HG03354 (cell line): ENCODE results near the gene PLAU.
"Not testable (repeated sequence)": the region's sequence is repeated elsewhere in the genome, so short reads cannot be mapped to it uniquely, and the experiment has no call there.

Source experiments
- ATAC-seq: cut with Tn5 transposase; IDR thresholded peaks from one replicate; pipeline ENCODE4 v1.9.1; 2021; ENCODE audit warnings: mild to moderate bottlenecking; ENCODE audit not compliant: unreplicated experiment, poor library complexity, severe bottlenecking

PLAU gene

DNA sequence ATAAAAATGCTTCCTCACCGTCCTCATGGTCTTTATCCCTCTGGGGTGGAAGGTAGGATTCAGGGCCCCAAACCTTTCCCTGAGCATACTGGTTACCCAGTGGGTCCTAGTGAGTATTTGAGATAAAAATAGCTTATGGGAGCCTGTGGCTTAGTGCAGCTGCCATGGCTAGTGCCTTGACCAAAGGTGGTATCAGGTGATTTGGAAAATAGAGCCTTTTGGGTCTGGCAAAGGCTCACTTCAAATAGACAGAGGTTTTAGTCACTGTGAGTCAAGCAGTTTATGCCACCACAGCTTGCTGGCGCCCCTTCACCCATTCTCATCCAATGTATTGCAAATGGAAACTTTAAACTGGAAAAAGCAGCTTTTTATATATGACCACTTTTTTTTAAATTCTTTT, 30.4 kb downstream of the PLAU start:
- ATAC-seq, result no peak

DNA sequence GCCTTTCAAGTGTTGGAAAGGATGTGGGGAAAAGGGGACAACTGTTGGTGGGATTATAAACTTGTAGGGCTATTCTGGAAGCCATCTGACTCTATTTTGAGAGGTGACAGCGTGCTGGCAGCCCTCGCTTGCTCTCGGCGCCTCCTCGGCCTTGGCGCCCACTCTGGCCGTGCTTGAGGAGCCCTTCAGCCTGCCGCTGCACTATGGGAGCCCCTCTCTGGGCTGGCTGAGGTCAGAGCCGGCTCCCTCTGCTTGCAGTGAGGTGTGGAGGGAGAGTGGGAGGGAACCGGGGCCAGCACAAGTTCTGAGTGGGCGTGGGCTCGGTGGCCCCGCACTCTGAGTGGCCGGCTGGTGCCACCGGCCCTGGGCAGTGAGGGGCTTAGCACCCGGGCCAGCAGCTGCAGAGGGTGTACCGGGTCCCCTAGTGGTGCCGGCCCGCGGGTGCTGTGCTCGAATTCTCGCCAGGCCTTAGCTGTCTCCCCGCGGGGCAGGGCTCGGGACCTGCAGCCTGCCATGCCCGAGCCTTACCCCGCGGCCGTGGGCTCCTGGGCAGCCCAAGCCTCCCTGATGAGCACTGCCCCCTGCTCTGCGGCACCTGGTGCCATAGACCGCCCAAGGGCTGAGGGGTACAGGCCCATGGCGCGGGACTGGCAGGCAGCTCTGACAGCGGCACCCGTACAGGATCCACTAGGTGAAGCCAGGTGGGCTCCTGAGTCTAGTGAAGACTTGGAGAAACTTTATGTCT, 33.6 kb downstream of the PLAU start:
- no peak for ATAC-seq

DNA sequence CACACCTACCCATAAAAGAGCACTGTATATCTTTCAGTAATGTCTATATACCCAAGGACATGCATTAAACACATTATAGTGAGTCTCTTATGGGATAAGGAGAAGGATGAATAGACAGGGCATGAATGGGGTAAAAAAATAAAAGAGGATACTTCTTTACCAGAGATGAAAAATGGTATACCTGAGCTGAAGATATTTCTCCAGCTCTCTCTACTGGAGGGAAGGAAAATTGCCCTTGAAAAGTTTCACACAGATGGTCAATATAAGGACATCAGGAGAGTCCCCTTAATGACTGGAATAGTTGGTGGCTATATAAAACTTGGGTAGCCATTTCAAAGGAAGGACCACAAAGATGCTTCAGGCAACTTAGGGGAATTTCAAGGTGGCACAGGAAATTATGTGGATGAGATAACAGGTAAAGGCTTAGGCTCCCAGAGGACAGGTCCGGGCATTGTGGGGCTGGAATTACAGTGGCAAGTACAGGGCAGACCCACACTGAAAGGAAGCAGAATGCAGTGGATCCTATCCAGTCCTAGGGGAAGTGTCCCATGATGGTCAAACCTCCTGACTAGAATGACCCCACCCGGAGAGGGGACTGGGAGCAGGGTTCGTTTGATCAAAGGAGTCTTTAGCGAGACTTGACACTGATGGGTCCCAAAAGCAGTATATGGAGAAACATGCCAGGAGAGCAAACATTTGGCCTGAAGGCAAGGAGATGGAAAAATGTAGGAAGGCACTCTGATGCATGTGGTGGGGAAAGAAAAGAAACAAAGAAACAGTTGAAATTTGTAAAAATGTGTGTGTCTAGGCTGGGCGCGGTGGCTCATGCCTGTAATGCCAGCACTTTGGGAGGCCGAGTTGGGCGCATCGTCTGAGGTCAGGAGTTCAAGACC, 35.6 kb downstream of the PLAU start:
- no peak for ATAC-seq

DNA sequence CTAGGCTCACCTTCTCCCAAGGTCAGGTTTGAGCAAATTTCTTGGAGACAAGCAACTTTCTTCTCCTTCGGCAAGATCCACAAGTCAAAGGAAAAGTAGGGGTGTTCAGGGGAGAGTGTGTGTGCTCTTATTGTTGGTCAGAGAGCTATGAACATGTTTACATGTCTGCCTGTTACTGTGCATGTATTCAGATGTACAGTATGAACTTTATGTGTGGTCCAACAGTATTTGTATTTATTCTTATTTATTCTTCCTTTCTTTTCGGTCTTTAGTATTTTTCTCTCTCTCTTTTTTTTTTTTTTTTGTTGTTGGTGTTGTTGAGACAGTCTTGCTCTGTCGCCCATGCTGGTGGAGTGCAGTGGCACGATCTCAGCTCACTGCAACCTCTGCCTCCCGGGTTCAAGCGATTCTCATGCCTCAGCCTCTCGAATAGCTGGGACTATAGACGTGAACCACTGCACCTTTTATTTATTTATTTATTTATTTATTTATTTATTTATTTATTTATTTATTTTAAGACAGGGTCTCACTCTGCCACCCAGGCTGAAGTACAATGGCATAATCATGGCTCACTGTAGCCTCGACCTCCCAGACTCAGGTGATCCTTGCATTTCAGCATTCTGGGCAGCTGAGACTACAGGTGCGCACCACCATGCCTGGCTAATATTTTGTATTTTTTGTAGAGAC, 38.2 kb downstream of the PLAU start:
- ATAC-seq, result no peak

DNA sequence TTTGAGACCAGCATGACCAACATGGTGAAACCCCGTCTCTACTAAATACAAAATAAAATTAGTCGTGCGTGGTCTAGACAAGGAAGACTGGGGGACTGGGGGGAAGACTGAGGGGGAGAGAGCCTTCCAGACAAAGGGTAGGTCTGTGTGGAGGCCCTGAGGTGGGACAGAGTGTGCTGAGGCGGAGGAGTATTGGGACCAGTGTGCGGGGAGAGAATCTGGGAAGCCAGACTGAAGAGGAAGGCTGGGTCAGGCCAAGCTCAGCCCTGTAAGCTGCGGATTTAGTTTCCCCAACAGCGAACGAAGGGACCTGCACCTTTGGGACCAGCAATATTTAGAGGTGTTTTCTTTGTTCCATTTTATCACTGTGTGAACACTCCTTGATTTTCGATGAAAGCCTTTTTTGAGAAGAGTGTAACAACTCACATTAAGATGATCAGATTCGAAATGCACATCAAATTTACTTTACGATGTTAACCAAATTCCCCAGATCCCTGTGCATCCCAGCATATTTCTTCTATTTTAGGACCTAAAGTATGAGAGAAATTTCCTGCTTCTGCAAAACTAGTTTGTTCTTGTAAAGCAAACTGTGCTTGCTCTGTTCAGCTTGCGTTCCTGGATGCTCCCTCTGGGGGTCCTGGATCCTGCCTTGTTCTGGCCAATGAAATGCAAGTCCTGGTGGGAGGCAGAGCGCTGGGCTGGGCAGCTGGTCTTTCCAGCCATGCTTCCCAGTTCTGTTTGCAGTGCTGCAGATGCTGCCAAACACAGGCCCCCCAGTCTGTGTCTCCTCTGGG, 39.4 kb downstream of the PLAU start:
- ATAC-seq, result no peak

DNA sequence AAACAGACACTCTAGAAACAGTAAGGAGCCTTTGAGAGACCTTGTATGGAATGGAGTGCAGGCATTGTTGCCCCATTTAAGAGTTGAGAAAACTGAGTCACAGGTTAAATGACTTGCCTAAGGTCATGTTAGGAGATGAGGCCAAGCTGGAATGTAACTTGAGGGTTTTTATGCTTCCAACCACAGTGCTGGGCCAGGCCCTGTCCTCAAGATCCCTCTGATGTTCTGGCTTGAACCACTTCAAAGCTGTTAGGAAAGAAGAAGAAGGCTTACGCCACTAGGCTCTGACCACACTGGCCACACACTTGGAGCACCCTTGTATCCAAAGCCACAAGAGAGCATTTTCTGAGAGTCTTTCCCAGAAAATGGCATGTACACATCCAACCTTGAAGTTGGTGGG, 42.7 kb downstream of the PLAU start:
- no peak for ATAC-seq

DNA sequence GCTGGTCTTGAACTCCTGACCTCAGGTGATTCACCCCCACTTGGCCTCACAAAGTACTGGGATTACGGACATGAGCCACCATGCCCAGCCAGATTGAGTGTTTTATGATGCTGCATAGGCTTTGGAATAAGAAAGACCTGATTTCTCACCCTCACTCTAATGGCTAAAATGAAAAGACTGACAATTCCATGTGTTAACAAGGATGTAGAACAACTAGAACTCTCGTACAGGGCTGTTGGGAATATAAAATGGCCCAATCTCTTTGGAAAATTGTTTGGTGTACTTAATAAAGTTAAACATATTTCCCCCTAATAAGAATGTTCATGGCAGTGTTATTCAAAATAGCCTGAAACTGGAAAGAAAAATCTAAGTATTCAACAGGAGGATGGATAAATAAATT, 43.8 kb downstream of the PLAU start:
- no peak for ATAC-seq

DNA sequence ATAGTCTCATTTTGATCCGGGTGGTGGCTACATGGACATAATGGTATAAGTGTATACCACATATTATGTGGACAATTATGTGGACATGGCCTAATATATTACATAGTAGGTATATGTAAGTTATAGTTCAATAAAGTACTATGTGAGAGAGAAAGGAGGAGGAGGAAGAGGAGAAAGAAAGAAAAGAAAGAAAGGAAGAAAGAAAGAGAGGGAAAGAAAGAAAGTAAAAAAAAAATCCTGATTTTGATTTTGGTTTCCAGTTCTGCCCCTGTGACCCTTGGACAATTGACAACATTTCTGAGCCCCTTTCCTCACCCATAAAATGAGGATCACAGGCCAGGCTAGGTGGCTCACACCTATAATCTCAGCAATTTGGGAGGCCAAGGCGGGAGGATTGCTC, 44.8 kb downstream of the PLAU start:
- no peak for ATAC-seq

DNA sequence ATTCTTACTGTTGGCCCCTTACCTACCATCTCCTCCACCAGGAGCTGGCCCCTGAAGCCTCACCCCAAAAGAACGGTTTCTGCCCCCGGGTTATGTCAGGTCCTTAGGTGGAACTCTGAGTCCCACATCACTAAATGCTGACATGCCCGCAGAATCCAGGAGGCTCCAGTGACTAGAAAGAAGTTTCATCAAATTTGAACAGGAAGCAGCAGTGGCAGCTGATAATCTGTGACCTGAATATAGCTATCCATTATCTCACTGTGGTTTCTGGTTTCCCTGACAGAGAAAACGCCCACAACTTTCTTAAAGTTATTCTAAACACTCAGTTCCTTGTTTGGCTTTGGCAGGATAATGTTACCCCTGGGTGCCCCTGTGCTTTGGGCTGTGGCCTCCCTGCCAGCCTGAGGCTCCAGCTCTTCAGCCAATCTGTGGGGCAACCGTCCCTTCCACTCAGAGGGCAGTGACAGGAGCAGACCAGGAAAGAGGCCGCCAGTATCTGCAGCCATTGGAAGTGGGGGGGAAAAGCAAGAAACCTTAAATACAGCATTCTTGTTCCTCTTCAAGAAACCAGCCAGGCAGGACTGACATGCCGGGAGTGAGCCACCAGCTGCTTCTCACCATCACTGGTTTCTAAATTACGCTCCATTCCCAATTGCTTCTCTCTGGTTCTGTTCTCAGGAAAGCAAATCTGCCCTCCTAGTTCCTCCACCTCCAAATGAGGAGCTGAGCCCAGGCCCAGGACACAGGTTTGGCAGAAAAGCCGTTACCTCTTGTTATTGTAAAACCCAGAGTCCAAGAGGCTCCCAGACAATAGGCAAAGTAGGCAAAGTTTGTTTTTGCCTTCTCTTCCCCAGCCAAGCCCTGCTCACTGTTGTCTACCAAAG, 45.8 kb downstream of the PLAU start:
- peak; percentile 60 for ATAC-seq

DNA sequence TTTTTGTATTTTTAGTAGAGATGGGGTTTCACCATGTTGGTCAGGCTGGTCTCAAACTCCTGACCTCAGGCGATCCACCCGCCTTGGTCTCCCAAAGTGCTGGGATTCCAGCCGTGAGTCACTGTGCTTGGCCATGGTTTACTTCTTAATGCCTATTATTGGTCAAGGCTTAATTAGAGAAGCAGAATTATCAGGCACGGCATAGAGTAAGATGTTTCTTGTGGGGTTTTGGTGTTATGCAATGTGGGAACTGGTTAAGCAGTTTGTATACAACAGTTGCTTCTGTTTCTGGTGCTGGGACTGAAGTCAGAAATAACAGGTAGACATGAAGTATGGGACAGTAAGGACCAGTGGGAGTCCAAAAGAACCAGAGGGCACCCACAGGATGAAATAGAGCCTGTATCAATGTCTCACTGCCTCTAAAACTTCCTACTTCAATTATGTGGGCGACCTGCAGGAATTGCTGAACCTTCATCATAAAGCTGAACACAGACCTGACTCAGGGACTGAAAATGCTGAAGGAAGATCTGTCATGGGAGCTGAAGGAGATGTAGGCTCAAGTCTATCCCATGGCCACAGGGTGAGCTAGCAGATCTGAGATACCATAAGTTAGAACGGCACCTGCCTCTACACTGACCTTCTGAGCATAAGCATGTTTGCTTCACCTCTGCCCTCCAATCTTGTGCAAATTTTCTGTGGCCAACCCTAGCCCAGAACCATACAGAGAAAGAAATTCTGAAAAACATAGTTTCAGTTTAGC, 48.7 kb downstream of the PLAU start:
- ATAC-seq, result peak; percentile 42

DNA sequence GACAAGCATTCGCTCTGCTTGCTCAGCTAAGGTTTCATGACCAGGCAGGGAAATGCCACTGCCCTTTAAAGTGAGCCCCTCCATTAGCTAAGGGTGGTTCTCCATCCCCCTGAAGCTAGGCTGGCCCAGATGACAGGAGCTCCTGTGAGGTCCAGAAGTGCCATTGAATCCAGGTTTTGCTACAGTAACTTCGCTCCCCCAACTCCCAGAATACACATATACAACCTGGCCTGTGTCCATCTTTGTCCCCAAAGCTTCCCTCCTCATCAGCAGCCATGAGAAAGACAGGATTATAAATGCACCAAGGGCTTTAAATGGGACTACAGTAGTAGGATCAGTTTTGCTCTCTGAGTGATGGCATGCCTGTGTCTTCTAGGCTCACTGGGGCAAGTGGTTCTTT, 51.5 kb downstream of the PLAU start:
- no peak for ATAC-seq

DNA sequence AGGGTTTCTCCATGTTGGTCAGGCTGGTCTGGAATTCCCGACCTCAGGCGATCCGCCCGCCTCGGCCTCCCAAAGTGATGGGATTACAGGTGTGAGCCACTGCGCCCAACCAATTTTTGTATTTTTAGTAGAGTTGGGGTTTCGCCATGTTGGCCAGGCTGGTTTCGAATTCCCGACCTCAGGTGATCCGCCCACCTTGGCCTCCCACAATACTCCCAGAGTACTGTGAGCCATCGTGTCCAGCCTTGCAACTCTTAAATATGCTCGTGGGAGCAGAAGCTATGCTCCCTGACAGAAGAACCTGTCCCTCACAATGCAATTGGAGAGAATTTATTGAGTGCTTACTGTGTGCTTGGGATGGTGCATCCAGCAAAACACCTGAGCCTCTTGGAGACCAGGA, 52.6 kb downstream of the PLAU start:
- ATAC-seq, result not testable (repeated sequence)

DNA sequence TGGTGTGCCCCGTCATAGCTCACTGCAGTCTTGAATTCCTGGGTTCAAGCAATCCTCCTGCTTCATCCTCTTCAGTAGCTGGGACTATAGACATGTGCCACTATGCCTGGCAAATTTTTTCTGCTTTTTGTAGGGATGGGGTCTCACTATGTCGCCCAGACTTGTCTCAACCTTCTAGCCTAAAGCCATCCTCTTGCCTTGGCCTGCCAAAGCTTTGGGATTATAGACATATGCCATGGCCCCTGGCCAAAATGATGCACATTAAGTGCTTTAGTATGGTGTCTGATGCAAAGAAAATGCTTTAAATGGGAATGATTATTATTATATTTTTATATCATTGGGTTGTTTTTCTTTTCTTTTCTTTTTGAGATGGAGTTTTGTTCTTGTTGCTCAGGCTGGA, 53.8 kb downstream of the PLAU start:
- no peak for ATAC-seq

DNA sequence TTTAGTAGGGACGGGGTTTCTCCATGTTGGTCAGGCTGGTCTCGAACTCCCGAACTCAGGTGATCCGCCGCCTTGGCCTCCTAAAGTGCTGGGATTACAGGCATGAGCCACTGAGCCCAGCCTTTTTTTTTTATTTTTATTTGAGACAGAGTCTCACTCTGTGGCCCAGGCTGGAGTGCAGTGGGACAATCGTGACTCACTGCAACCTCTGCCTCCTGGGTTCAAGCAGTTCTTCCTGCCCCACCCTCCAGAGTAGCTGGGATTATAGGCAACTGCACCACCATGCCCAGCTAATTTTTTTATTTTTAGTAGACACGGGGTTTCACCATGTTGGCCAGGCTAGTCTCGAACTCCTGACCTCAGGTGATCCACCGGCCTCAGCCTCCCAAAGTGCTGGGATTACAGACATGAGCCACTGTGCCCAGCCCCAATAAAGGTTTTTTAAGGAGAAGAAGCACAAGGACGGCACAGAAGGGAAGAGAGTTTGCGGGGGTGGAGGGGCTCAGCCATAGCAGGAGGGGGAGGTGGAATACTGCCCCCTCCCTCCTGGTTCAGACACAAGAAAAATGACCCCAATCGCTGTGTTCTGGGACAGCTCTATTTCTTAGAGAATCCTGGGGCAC, 54.4 kb downstream of the PLAU start:
- not testable (repeated sequence) for ATAC-seq

DNA sequence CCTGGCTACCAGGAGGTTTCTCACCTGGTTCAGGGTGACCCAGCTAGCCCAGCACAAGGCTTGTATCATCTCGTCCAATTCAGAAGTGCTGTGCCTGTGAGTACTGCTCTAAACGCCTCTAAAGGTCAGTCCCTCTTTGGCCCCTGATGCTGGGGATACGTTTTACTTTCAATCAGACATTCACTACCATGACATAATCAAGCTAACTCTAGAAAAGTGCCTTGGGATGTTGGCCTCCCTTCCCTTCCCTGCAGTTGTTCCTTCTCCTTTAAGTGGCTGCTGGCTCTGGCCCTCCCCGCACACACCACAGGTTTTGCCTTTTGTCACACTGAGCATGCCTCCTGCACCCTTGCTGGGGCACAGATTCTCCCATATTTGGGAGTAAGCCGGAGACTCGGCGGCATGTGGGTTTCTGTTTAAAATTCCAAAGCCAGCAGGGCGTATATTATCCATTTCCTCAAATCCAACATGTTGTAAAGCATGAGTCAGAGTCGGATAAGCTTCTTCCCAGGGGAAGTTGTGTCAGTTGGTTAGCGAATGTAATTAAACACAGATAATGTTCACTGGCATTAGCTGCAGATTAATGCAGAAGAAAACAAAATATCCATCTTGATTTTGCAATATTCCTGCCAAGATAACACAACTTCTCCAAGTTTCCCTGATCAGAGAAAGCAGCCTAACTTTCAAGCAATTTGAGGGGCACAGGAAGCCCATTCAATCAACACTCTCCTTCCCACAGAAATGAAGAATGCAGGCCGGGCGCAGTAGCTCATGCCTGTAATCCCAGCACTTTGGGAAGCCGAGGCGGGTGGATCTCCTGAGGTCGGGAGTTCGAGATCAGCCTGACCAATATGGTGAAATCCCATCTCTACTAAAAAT, 55.2 kb downstream of the PLAU start:
- ATAC-seq, result no peak

DNA sequence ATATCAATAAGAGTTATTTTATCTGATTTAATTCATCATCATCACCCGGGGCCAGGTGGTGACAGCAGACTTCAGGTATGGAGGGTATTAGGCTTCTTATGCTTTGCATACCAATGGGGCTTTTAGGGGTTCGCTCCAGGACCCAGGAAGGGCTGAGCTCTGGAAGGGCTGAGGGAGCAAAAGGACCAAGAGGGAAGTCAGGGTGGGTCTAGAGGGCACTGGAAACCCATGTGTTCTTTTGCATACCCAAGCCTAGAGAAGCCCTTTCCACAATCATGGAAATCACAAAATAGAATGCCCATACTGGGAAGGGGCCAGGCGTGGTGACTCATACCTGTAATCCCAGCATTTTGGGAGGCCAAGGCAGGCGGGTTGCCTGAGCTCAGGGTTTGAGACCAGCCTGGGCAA, 56.1 kb downstream of the PLAU start:
- no peak for ATAC-seq
